ENCODE measurements around the gene MYDGF.
"Not testable (repeated sequence)": the region's sequence is repeated elsewhere in the genome, so short reads cannot be mapped to it uniquely, and the experiment has no call there.

The MYDGF gene

DNA sequence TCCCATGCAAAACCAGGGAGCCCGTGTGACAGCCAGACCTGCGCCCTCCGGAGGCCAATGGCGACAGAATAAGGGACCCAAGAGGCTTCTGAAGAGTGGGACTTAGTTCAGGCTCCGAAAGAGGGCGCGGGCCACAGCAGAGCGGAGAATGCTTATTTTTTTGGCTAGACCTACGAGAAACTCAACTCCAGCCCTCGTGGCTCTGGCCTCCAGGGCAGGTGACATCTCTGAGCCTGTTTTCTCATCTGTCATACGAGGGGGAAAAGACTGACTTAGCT is 30.5 kb upstream of the MYDGF start:
- DNase-seq (ENCODE audit: low read depth in 2 of 3, low spot score in 1 of 3) = no peak

DNA sequence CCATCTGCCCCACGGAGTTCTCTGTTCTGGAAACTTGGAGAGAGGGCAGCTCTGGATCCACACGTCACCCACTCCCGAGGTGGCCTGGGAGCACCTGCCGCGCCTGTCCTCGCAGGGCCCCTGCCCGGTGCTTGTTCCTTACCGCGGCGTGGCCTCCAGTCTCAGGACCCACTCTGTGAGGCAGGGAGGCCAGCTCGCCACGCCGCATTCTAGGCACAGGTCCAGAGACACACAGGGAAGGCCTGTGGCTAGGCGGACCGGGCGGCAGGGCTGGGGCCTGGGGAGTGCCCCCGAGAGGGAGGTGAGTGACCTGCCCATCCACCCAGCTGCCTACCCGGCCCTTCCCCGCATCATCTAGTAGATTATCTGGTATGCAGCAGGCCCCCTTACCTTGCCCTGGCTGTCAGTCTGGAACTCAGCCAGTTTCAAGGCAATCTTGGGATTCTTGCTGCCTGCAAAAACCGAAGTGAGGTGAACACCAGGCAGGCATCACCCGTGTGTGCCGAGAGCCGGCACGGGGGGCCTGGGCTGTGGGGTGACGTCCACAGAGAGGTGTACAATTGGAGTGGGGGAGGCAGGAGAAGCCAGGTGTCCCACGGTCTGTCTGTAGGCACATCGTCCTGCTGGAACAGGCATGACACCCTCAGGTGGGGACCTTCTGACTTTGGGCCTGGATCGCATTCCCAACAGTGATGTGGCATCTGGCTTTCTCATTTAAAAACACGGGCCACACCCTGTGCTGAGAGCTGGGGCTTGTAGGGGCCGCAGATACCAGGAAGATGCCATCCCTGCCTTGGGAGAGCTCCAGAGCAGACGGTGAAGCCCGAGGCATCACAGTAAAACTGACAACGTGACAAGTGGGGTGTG is 29.9 kb upstream of the MYDGF start:
- no peak for DNase-seq (ENCODE audit: low read depth in 2 of 3, low spot score in 1 of 3)

DNA sequence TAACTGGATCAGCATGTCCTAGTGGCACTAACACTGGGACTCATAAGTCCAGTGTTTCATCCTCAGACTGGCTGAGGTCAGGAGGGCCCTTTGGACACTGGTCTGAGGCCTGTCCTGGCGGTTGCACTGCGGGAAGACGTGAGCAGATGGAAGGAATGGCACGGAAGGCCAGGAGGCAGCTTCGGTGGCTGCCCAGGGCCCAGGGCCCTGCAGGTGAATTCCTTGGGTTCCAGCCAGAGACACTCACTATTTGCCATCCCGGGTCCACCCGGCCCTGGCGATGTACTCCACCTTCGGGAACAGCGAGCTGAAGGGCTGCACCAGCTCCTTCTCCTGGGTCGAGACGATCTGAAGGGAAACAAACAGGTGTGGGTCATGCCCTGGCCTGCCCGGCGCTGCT is 27.2 kb upstream of the MYDGF start:
- no peak for DNase-seq (ENCODE audit: low read depth in 2 of 3, low spot score in 1 of 3)

DNA sequence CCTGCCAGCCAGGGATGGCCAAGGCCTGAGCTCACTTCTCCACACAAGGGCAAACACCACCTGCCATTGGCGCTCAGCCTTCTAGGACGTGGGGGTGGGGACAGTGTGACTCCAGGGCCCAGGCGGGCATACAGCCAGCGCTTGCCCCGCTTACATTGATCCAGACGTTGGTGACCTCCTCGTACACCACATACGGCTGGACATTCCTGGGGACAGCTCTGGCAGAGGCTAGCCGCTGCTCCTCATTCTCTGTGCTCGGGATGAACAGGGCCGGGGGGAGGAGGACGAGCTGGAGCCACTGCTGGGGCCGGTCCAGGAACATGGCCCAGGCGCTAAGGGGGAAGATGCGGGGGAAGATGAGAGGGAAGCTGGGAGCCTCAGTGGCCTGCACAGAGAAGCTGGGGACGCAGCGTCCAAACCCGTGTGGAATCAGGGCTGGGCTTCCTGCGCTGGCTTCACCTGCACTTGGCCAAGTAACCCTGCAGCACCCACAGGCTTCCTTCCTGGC is 25.1 kb upstream of the MYDGF start:
- DNase-seq (ENCODE audit: low read depth in 2 of 3, low spot score in 1 of 3) = no peak

DNA sequence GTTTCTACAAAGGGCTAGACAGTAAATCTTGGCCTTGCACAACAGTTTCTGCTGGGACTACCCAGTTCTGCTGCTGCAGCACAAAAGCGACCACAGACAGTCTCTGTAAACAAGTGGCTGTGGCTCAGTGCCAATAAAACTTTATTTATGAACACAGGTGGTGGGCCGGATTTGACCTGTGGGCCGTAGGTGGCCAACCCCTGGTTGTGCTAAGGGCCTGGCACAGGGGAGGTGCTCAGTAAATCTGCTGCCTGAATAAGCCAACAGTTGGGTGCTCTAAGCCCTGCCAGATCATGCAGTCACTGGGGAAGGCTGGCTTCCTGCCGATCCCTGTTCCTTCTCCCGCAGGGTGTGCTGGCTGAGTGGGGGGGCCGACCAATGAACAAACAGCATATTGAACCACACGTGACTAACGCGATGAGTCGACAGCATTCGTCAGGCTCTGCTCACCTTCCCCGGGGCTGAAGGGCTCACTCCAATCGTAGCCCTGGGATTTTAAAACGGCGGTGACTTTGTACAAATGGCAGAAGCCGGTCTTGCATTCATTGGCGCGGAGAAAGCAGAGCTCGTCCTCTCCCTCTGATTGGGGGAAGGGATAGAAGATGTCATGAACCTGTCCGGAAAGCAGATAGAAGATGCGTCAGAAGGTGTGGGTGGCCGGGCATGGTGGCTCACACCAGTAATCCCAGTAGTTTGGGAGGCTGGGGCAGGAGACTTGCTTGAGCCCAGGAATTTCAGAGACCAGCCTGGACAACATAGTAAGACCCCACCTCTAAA is 24.3 kb upstream of the MYDGF start:
- no peak for DNase-seq (ENCODE audit: low read depth in 2 of 3, low spot score in 1 of 3)

DNA sequence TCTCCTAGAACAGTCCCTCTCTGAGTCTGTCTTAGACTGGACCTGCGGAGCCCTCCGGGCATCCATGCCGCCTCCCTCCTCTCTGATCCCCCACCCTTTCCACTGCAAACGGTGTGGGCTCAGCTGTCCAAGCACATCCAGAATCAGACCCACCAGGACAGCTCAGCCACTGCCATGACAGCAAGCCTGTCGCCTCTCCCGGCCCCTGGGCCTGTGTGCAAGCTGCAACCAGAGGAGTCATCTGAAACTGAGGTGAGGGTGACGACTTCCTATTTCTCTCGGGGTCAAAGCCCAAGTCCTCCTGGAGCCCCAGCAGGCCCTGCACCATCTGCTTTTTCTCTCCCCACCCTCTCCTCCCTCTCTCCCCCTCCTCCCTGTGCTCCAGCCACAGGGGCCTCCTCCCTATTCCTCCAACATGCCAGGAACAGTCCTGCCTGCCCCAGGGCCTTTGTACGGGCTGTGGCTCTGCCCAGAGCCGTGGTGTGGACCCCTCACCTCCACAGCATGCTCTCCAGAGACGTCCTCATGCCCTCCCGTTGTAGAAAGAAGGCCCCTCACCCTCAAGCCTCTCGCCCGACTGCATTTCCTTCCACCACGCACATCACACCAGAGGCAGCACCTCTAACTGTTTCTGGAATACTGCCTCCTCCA is 23.5 kb upstream of the MYDGF start:
- no peak for DNase-seq (ENCODE audit: low read depth in 2 of 3, low spot score in 1 of 3)

DNA sequence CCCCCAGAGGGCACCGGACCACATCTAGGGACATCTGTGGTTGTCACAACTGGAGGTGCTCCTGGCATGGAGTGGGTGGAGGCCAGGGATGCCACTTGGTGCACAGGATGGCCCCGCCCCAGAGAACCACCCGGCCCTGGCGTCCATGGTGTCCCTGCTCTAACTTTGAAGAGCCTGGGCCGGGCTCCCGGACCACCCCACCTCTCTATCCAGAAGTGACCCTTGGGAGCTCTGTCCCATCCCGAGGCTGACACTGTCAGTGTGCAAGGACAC is 22.9 kb upstream of the MYDGF start:
- no peak for DNase-seq (ENCODE audit: low read depth in 2 of 3, low spot score in 1 of 3)

DNA sequence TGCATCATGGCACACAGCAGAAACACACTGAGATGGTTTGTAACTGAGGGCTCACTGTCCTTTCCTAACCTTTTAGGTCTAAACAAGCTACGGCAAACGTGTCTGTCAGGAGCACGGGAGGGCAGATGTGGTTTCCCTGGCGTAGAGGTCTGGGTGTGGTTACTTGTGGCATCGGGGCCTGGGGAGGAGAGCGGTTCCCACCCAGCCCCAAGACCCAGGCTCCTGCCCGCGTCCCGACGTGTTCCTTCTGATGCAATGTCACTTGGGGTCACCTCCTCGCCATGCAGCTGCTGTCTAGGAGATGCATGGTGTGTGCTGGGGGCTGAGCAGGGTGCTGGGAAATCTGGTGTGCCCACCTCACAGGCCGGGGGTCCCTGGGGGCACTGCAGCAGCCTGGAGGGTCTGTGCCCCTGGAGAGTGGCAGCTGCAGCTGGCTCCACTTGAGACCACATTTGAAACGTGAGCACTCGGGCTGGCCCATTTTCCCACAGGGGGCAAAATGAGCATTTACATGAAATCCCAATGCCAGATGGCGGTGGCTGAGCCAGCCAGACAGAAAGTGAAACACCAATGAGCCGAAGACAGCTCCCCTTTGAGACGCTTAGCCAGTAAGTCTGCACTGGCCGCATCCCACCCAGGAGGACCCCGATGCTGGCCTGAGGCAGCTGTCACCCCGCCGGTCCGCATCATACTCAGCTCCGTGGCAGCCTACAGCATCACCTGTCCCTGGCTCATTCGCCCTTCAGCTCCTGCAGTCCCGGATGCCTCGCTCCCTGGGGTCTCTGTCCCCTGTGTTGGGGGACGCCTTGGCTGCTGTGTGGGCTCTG is 22.3 kb upstream of the MYDGF start:
- DNase-seq (ENCODE audit: low read depth in 2 of 3, low spot score in 1 of 3) = no peak

DNA sequence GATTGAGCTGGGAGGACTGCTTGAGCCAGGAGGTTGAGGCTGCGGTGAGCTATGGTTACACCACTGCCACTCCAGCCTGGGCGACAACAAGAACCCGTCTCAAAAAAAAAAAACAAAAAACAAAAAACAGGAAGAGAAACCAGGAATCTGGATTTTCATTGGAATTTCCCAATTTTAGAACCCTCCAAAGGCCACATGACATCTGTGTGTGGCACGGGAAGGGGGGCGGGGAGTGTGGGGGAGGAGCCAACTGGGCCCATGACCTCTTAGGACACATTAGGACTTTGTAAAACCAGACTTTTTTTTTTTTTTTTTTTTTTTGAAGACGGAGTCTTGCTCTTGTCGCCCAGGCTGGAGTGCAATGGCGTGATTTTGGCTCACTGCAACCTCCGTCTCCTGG is 21.2 kb upstream of the MYDGF start:
- DNase-seq (ENCODE audit: low read depth in 2 of 3, low spot score in 1 of 3) = no peak

DNA sequence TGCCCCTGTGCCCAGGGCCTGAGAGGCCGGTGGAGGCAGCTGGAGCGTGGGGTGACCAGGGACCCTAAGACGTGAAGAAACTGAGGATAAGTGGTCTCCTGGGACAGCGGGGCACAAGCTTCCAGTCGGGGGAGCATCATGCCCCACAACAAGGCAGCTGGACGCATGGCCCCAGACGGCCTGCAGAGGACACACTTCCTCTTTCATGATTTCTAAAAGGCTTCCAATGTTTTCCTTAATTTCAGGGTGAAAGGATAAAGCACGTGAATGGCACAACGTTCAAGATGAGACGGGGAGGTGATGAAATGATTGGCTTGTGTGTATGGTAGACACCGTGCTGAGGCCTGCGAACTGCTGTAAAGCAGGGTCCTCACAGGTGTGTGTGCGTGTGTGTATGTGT is 20.2 kb upstream of the MYDGF start:
- no peak for DNase-seq (ENCODE audit: low read depth in 2 of 3, low spot score in 1 of 3)

DNA sequence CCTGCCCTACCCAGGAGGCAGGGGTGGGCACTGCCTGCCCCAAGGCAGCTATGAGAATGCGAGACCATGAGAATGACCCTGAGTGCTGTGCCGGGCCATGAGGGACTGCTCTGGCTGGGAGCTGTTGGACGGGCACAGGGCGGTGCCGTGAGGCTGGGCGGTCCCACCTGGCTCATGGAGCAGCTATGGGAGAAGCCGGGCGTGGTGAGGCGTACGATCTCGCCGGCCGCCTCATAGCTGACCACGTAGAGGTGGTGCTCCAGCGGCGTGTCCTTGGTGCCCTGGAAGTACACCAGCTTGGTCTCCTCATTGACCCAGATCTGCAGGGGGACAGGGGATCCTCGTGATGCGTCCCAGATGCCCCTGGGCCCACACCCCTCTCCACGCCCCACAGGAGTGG is 19.3 kb upstream of the MYDGF start:
- DNase-seq (ENCODE audit: low read depth in 2 of 3, low spot score in 1 of 3) = no peak

DNA sequence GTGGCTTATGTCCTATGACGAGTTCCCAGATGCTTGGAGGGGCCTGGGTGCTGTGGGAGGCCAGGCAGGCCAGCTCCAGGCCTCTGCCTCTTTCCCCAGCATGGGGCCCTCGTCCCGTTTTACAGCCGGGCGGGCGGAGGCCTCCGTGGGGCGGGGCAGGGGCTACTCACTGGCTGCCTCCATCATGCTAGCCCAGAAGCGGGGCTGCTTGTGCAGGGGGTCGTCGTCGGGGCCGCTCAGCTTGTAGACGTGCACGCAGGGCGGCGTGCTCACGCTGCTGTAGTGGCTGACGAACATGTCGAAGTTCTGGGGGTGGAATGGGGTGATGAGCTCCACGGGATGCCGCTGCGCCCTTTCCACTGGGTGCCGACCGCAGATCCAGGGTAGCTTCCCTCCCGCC is 18.4 kb upstream of the MYDGF start:
- no peak for DNase-seq (ENCODE audit: low read depth in 2 of 3, low spot score in 1 of 3)

DNA sequence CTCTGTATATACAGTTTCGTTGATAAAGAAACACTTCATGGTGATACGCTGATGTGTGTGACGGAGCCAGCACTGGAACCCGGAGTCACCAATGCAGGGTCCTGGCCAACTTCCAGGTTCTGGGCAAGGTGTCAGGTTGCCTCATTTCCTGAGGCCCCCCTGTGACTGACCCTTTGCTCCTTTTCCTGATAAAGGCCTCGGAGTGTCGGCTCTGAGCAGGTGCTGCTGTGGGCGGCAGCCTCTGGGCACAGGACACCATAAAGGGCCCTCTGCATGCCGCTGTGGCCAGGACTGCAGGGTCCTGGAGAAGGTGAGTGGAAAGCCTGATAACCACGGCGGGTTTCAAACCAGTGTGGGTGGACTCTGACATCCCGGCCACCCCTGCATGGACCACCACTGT is 17.3 kb upstream of the MYDGF start:
- DNase-seq (ENCODE audit: low read depth in 2 of 3, low spot score in 1 of 3) = no peak

DNA sequence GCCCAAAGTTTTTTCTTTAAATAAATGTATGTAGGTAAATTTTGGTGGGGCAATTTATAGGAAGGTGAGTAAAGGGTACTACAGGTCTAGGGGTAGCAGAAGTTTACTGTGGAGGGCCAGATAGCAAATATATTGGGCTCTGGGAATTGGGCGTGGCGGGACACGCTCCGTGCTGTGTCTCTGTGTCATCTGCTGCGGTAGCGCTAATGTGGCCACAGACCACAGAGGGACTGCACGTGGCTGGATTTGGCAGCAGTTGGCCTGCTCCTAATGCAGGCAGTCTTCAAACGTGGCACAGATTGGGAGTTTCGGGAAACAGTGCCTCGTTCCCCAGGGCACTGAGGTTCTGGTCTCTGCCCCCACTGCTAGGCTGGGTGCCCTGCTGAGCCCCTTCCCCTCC is 16.6 kb upstream of the MYDGF start:
- no peak for DNase-seq (ENCODE audit: low read depth in 2 of 3, low spot score in 1 of 3)

DNA sequence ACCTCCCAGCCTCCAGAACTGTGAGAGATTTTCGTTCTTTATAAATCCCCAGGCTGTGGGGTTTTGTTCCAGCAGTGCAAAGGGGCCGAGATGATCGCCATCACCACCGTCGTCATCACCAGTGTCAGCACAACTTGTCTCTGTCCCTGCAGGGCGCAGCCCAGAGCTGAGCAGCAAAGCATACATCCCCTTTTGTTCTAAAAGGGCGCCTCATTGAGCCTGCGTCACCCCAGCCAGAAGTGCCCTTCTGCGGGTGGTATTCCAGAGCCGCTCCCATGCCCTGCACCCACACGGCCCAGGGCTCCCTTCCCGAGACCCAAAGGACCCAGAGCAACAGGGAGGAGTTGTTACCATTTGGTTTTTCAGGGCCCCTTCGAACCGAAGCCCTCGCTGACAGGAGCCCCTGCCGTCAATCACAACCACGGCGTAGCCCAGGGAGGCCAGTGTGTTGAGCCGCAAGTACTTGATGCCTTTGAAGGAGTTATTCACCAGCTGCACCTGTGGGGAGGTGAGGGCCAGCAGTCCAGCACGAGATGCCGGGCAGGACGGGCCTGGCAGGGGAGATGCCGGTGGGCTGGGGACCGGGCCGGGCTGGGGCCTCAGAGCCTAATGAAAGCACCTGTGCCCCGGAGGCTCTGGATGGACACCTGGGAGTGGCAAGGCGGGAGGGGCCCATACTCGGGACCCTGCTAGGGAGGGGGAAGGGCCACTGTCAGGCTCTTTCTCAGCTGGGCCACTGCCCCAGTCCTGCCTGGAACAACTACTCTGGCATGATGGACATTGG is 14.4 kb upstream of the MYDGF start:
- no peak for DNase-seq (ENCODE audit: low read depth in 2 of 3, low spot score in 1 of 3)

DNA sequence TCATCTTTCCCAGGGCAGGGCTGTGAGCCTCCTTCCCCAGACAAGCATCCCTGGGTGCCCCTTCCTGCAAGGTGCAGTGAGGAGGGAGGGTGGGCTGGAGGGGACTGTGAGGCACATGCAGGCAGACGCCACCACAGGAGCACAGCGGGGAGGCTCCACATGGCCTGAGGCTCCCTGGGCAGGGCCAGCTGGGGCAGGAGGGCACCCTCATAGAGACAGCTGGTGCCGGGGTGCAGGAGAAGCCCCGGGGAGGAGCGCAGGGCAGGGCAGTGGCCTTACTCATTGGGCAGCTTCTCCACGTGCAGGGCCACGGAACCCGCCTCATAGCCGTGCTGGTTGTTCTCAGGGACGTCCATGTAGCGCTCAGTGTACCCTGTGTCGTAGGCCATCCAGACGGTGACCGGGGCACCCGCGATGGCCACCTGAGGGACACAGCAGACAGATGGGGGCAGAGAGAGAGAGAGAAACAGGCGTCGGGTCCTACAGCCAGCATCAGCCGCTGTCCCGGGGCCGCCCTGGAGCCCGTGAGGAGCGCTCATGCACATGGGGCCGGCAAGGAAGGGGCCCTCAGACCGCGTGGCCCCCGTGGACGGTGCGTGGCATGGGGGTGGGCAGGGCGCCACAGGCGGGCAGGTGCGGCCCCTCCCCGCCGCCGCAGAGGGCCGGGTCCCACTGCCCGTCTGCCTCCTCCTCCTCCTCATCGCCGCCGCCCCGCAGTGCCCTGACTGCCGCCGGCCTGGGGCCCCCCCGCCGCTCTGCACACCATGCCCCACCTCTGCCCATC is 12.5 kb upstream of the MYDGF start:
- DNase-seq (ENCODE audit: low read depth in 2 of 3, low spot score in 1 of 3) = no peak

DNA sequence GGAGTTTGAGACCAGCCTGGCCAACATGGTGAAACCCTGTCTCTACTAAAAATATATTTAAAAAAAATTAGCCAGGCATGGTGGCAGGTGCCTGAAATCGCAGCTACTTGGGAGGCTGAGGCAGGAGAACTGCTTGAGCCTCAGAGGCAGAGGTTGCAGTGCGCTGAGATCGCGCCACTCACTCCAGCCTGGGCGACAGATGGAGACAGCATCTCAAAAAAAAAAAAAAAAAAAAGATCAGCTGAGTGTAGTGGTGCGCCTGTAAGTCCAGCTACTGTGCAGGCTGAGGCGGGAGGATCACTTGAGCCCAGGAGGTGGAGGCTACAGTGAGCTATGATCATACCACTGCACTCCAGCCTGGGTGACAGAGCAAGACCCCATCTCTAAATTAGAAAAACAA is 9.9 kb upstream of the MYDGF start:
- not testable (repeated sequence) for DNase-seq (ENCODE audit: low read depth in 2 of 3, low spot score in 1 of 3)

DNA sequence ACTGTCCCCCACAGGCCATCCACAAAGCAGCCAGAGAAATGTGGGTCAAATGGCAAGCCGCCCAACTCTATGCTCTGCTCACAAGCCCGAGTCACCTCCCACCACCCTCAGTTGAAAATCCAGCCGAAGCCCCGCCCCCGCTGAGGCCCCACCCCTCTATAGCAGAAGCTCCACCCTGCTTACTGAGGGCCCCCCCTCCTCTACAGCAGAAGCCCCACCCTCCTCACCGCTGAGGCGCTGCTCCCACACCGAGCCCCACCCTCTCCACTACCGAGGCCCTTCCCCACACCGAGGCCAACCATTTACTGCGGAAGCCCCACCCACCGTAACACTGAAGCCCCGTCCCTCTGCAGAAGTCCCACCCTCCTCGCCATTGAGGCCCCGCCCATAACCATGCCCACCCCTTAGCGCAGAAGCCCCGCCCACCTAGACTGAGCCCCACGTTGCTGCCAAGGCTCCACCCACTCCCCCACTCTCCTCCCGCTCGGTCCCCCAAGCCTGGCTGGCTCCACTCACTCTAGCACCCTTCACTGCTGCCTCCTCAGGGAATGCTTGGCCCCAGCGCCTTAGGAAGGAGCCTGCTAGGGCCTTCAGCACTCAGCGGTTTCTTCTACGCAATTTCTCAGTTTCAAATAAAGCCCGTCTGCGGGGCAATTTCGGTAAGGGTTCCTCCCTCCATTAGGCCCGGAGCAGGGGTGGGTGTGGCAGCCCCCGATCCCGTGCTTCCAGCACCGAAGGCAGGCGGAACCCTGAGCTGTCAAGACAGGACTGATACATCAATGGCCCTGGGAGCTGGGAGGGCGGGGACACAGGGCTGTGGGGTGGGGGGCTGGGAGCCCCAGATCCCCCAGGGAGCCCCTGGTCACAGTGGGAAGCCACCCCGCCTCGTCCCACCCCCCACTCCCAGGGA is 9.0 kb upstream of the MYDGF start:
- no peak for DNase-seq (ENCODE audit: low read depth in 2 of 3, low spot score in 1 of 3)

All from stimulated activated CD4-positive, alpha-beta T cell treated with anti-CD3 and anti-CD28 coated beads, Interleukin-12 subunit alpha, Interleukin-12 subunit beta, amount 100 ng/mL, for 48 hours (primary cell).